Spleen (tissue), 11 donors: ENCODE results near the gene CYB561. TPM values are rescaled to one million over a fixed set of nuclear protein-coding genes. Genes with fewer than 3 reads are reported as not detected.

Experiments
- DNase-seq: peaks from one replicate; pipeline ENCODE4 v3.0.0-alpha.2; 2020
- H3K27ac ChIP-seq, 8 donors: fragments of 200-600 bp; sonication (generic) in 7 of 8; 1 replicate in 4 of 8; 2 replicates in 4 of 8; pipeline versions ENCODE4 v1.5.0 to v1.8.0; 2016 to 2021; ENCODE audit warnings: inconsistent platforms in 4 of 8, mild to moderate bottlenecking in 4 of 8, moderate library complexity in 1 of 8
- H3K27me3 ChIP-seq, 7 donors: fragments of 200-600 bp; sonication (generic) in 6 of 7; replicated peaks in 1 of 7; 1 replicate in 4 of 7; 2 replicates in 3 of 7; pipeline versions ENCODE4 v1.5.0 to v1.8.0; 2016 to 2021; ENCODE audit warnings: inconsistent platforms in 3 of 7, mild to moderate bottlenecking in 1 of 7
- H3K36me3 ChIP-seq, 6 donors: fragments of 200-600 bp; sonication (generic) in 5 of 6; 1 replicate in 4 of 6; 2 replicates in 2 of 6; pipeline versions ENCODE4 v1.5.0 to v1.8.0; 2016 to 2021; ENCODE audit warnings: inconsistent platforms in 2 of 6
- H3K4me1 ChIP-seq, 6 donors: fragments of 200-600 bp; sonication (generic) in 5 of 6; 1 replicate in 3 of 6; 2 replicates in 3 of 6; pipeline versions ENCODE4 v1.5.0 to v1.8.0; 2016 to 2021; ENCODE audit warnings: inconsistent platforms in 3 of 6
- H3K4me3 ChIP-seq, 8 donors: fragments of 200-600 bp; sonication (generic) in 7 of 8; 1 replicate in 4 of 8; 2 replicates in 4 of 8; pipeline versions ENCODE4 v1.5.0 to v1.8.0; 2016 to 2021; ENCODE audit warnings: inconsistent platforms in 4 of 8, mild to moderate bottlenecking in 4 of 8, moderate library complexity in 2 of 8
- H3K9me3 ChIP-seq, 8 donors: fragments of 200-600 bp; sonication (generic) in 7 of 8; 1 replicate in 4 of 8; 2 replicates in 4 of 8; pipeline versions ENCODE4 v1.5.0 to v1.8.0; 2016 to 2021; ENCODE audit warnings: inconsistent platforms in 4 of 8
- POLR2A ChIP-seq, 3 donors: fragments of 450-650 bp; IDR thresholded peaks; one replicate each; pipeline ENCODE4 v1.5.1; 2017; ENCODE audit warnings: antibody characterized with exemption in 3 of 3, mild to moderate bottlenecking in 1 of 3
- POLR2AphosphoS5 ChIP-seq, 3 donors: sonication (generic); formaldehyde crosslinking; IDR thresholded peaks; one replicate each; pipeline ENCODE4 v1.5.1; 2017; ENCODE audit warnings: antibody characterized with exemption in 3 of 3
- WGBS, 5 donors: extraction: QIAGEN DNeasy Blood & Tissue Kit in 3 of 5; methylation state at CpG; one replicate each; pipeline versions ENCODE4 v1.1.5 to v1.1.7; 2013 to 2018; 5-methylcytosine and 5-hydroxymethylcytosine counted together
- intact Hi-C: fragments of 100-400 bp; cut with DNase I; formaldehyde crosslinking; loops from one replicate; pipeline ENCODE4 v1.15.0; 2023; ENCODE audit warnings: low total_unique reads
- polyA plus RNA-seq, 3 donors: library from polyadenylated mRNA; stranded (reverse); fragments of 200-250 nt; gene quantifications; one replicate each; pipeline ENCODE4 v1.2.1, GENCODE V29; 2013
- total RNA-seq, 7 donors: library from RNA; depleted of rRNA in 3 of 7; stranded (reverse); fragments of >200 nt in 3 of 7; fragmentation: NEBNext Ultra II Directional in 4 of 7; extraction: Animal tissue kit (Norgen Biotek cat#: 25700) in 4 of 7; gene quantifications; one replicate each; pipeline versions ENCODE4 v1.1.0 to v1.2.1, GENCODE V29; 2016 to 2021
- TF ChIP-seq, protein P1 (sequence below), 11 experiments: fragments of 200-600 bp in 7 of 11; fragments of 450-650 bp in 4 of 11; sonication (generic) in 4 of 11; IDR thresholded peaks in 8 of 11; conservative IDR thresholded peaks in 3 of 11; 1 replicate in 7 of 11; 2 replicates in 4 of 11; pipeline versions ENCODE4 v1.4.0 to v1.8.0; 2016 to 2021; ENCODE audit warnings: antibody characterized with exemption in 11 of 11, inconsistent platforms in 4 of 11, mild to moderate bottlenecking in 1 of 11
- donor health status: healthy with polysubstance abuse.
- donor health status: DM: no; HTN: no; CAD: no; lungs with moderate emphysema.
- donor health status: DM: no; HTN: no; CAD: no.
- donor health status: Bipolar disorder and iron deficiency.
- donor health status: healthy.
- donor health status: DM: no; HTN: no; CAD: no.
- donor health status: DM: yes; HTN: yes; CAD: no.

The CYB561 gene
- total and polyA plus RNA-seq, 10 donors, result 2.6 to 36.4 (median 12.6) TPM

DNA sequence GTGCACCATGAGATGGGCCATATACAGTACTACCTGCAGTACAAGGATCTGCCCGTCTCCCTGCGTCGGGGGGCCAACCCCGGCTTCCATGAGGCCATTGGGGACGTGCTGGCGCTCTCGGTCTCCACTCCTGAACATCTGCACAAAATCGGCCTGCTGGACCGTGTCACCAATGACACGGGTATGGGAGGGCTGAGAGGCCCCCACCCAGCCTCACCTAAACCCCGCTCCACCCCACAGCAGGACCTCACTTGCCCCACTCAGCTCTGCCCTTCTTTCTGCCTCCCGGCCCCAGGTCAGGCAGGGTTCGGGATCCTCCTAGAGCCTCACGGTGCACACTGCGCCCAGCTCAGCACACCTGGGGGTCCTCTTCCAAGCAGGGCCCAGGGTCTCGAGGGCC lies 36.4 kb upstream of the CYB561 start:
- no peak for DNase-seq
- Histone ChIP-seq H3K36me3 (no peaks in the 10 kb centered on the region), H3K4me3 (no peak overlapping the region), H3K9me3 (no peaks in the 10 kb centered on the region), H3K27ac (no peak overlapping the region), H3K27me3 (peaks cover 0 to 56% (median 19%) of the 10 kb centered on the region in 7 donors), H3K4me1 (peaks cover 5 to 19% (median 16%) of the 10 kb centered on the region in 6 donors)
- TF ChIP-seq POLR2AphosphoS5 (IDR thresholded peaks at IDR 0.05), result no peak
- TF ChIP-seq, protein P1, sequence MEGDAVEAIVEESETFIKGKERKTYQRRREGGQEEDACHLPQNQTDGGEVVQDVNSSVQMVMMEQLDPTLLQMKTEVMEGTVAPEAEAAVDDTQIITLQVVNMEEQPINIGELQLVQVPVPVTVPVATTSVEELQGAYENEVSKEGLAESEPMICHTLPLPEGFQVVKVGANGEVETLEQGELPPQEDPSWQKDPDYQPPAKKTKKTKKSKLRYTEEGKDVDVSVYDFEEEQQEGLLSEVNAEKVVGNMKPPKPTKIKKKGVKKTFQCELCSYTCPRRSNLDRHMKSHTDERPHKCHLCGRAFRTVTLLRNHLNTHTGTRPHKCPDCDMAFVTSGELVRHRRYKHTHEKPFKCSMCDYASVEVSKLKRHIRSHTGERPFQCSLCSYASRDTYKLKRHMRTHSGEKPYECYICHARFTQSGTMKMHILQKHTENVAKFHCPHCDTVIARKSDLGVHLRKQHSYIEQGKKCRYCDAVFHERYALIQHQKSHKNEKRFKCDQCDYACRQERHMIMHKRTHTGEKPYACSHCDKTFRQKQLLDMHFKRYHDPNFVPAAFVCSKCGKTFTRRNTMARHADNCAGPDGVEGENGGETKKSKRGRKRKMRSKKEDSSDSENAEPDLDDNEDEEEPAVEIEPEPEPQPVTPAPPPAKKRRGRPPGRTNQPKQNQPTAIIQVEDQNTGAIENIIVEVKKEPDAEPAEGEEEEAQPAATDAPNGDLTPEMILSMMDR (IDR thresholded peaks at IDR 0.05 in 8 of 11, conservative IDR thresholded peaks at IDR 0.05 in 3 of 11), result no peak
- intact Hi-C loops, result no loop called here
- 86 to 94% (median 89%) methylated on average over 16 of the region's 16 CpGs for WGBS, 5 donors

- WGBS, 5 donors, result 86 to 94% (median 92%) methylated on average over 12 to 16 of the region's 16 CpGs
- DNase-seq, result no peak
- H3K9me3 ChIP-seq, result no peaks in the 10 kb centered on the region
Measured at GRCh38 chr17:63481488-63481870, 35.4 kb upstream of the CYB561 start.

GRCh38 chr17:63480826-63481487 lies 34.9 kb upstream of the CYB561 start:
- Histone ChIP-seq H3K4me1 (peaks cover 7 to 35% (median 31%) of the 10 kb centered on the region in 6 donors), H3K4me3 (no peak overlapping the region), H3K9me3 (no peaks in the 10 kb centered on the region), H3K27me3 (peaks cover 0 to 72% (median 28%) of the 10 kb centered on the region in 7 donors), H3K36me3 (no peaks in the 10 kb centered on the region), H3K27ac (no peak overlapping the region)
- intact Hi-C loops, result no loop called here
- WGBS, 5 donors, result 57 to 81% (median 73%) methylated on average over 6 to 11 of the region's 11 CpGs
- TF ChIP-seq, protein P1 (IDR thresholded peaks at IDR 0.05 in 8 of 11, conservative IDR thresholded peaks at IDR 0.05 in 3 of 11), result no peak
- TF ChIP-seq POLR2A (IDR thresholded peaks at IDR 0.05) (no peak), POLR2AphosphoS5 (IDR thresholded peaks at IDR 0.05) (no peak)
- peak; percentile 57 for DNase-seq

More at GRCh38 chr17:63481488-63481870, 35.4 kb upstream of the CYB561 start:
- Histone ChIP-seq H3K4me1 (peaks cover 7 to 30% (median 26%) of the 10 kb centered on the region in 6 donors), H3K27ac (no peak overlapping the region), H3K36me3 (no peaks in the 10 kb centered on the region), H3K4me3 (no peak overlapping the region), H3K27me3 (peaks cover 0 to 66% (median 27%) of the 10 kb centered on the region in 7 donors)
- intact Hi-C loops, result no loop called here
- TF ChIP-seq, protein P1 (IDR thresholded peaks at IDR 0.05 in 8 of 11, conservative IDR thresholded peaks at IDR 0.05 in 3 of 11), result no peak
- TF ChIP-seq POLR2AphosphoS5 (IDR thresholded peaks at IDR 0.05), result no peak

DNA sequence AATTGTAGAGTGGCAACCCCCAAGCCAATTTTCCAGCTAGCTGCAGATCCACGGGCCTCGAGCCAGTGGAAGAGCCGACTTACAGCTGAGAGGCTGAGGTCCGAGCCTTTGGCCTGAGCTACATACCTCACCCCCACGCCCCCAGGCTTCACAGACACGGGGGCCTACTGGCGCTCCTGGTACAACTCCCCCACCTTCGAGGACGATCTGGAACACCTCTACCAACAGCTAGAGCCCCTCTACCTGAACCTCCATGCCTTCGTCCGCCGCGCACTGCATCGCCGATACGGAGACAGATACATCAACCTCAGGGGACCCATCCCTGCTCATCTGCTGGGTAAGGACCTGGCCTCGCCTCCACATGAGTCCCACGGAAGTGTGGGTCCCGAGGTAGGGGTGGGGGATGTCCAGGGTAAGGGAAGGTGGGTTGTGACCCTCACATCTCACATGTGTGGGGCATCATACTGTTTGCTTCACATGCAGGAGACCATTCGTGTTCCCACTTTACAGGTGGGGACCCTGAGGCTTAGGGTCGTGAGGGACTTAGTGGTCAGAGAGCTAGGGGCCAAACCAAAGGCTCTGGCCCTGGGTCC lies 34.2 kb upstream of the CYB561 start:
- Histone ChIP-seq H3K4me1 (peaks cover 7 to 42% (median 35%) of the 10 kb centered on the region in 6 donors), H3K27ac (no peak overlapping the region), H3K4me3 (no peak overlapping the region), H3K36me3 (no peaks in the 10 kb centered on the region), H3K27me3 (peaks cover 0 to 78% (median 29%) of the 10 kb centered on the region in 7 donors), H3K9me3 (no peaks in the 10 kb centered on the region)
- DNase-seq, result peak; percentile 31
- intact Hi-C loops, result no loop called here
- TF ChIP-seq POLR2AphosphoS5 (IDR thresholded peaks at IDR 0.05) (no peak), POLR2A (IDR thresholded peaks at IDR 0.05) (no peak)
- TF ChIP-seq, protein P1 (IDR thresholded peaks at IDR 0.05 in 8 of 11, conservative IDR thresholded peaks at IDR 0.05 in 3 of 11), result no peak
- WGBS, 5 donors, result 84 to 95% (median 88%) methylated on average over 18 to 21 of the region's 21 CpGs
